GM12891 (cell line): Measurements from ENCODE around the gene TMED10.
A peak's percentile ranks its signal among the peaks of the same experiment; 100 is the strongest.

Source experiments
- DNase-seq: peaks from one replicate; pipeline ENCODE4 v3.0.0; 2011; ENCODE audit warnings: low spot score; ENCODE audit not compliant: insufficient read length
- FAIRE-seq: peaks from 2 replicates; lab custom pipeline; 2011; peaks lifted over from hg19 to GRCh38; lab: Jason Lieb, UNC
- PAX5 ChIP-seq: IDR thresholded peaks from 2 replicates; pipeline ENCODE4 v1.6.1; 2011; ENCODE audit warnings: low read length, moderate library complexity, mild to moderate bottlenecking; ENCODE audit not compliant: insufficient read depth, severe bottlenecking
- POLR2A ChIP-seq: IDR thresholded peaks from 2 replicates; pipeline ENCODE4 v1.6.1; 2011; ENCODE audit warnings: low read depth, low read length, control low read depth
- POLR2AphosphoS5 ChIP-seq: IDR thresholded peaks from 2 replicates; pipeline ENCODE4 v1.6.1; 2011; ENCODE audit warnings: low read depth, low read length, control low read depth
- POU2F2 ChIP-seq: IDR thresholded peaks from 2 replicates; pipeline ENCODE4 v1.6.1; 2011; ENCODE audit warnings: low read depth, mild to moderate bottlenecking, control low read depth, low read length, moderate library complexity
- SPI1 ChIP-seq: IDR thresholded peaks from 2 replicates; pipeline ENCODE4 v1.6.1; 2011; ENCODE audit warnings: low read depth, low read length, control low read depth
- TAF1 ChIP-seq: IDR thresholded peaks from 2 replicates; pipeline ENCODE4 v1.6.1; 2011; ENCODE audit warnings: low read depth, low read length, control low read depth

The TMED10 gene

GRCh38 chr14:75094896-75095295 lies 81.5 kb downstream of the TMED10 start:
- DNase-seq (no peak), FAIRE-seq (no peak)
- TF ChIP-seq POLR2AphosphoS5 (no peak), TAF1 (no peak), POLR2A (no peak), PAX5 (no peak), POU2F2 (no peak), SPI1 (no peak)

- no peak for DNase-seq
Measured at GRCh38 chr14:75092698-75093097, 83.7 kb downstream of the TMED10 start.

GRCh38 chr14:75091251-75091650 lies 85.2 kb downstream of the TMED10 start:
- FAIRE-seq (no peak), DNase-seq (no peak)
- no peak for TF ChIP-seq PAX5
- TF ChIP-seq SPI1, result no peak
- no peak for TF ChIP-seq POU2F2
- no peak for TF ChIP-seq TAF1
- TF ChIP-seq POLR2AphosphoS5, result no peak

More at GRCh38 chr14:75092698-75093097, 83.7 kb downstream of the TMED10 start:
- TF ChIP-seq POLR2A (no peak), SPI1 (no peak), PAX5 (no peak), POU2F2 (no peak), TAF1 (no peak), POLR2AphosphoS5 (no peak)
- no peak for FAIRE-seq

- TF ChIP-seq PAX5 (no peak), POLR2AphosphoS5 (no peak), POU2F2 (no peak), TAF1 (no peak)
- DNase-seq, result no peak
- FAIRE-seq, result no peak
Measured at GRCh38 chr14:75090353-75090752, 86.1 kb downstream of the TMED10 start.

GRCh38 chr14:75088566-75089373 lies 87.6 kb downstream of the TMED10 start:
- FAIRE-seq, result peak; percentile 72
- DNase-seq, result peak; percentile 15

GRCh38 chr14:75088153-75088552 lies 88.3 kb downstream of the TMED10 start:
- DNase-seq (no peak), FAIRE-seq (no peak)
- TF ChIP-seq POU2F2, result no peak
- no peak for TF ChIP-seq POLR2AphosphoS5
- TF ChIP-seq POLR2A, result no peak
- no peak for TF ChIP-seq TAF1
- no peak for TF ChIP-seq PAX5
- no peak for TF ChIP-seq SPI1

More at GRCh38 chr14:75088566-75089373, 87.6 kb downstream of the TMED10 start:
- TF ChIP-seq TAF1, result no peak
- no peak for TF ChIP-seq SPI1
- no peak for TF ChIP-seq POLR2AphosphoS5
- no peak for TF ChIP-seq POLR2A
- TF ChIP-seq POU2F2, result no peak
- no peak for TF ChIP-seq PAX5

- FAIRE-seq, result no peak
- TF ChIP-seq SPI1, result no peak
- no peak for TF ChIP-seq PAX5
Measured at GRCh38 chr14:75084513-75084912, 91.9 kb downstream of the TMED10 start.

GRCh38 chr14:75083271-75083670 lies 93.1 kb downstream of the TMED10 start:
- TF ChIP-seq POLR2AphosphoS5, result no peak
- TF ChIP-seq POU2F2, result no peak
- no peak for TF ChIP-seq POLR2A
- no peak for TF ChIP-seq TAF1
- no peak for TF ChIP-seq SPI1
- TF ChIP-seq PAX5, result no peak
- no peak for FAIRE-seq
- DNase-seq, result no peak

More at GRCh38 chr14:75084513-75084912, 91.9 kb downstream of the TMED10 start:
- DNase-seq, result no peak

GRCh38 chr14:75081660-75082229 lies 94.7 kb downstream of the TMED10 start:
- FAIRE-seq (no peak), DNase-seq (no peak)
- no peak for TF ChIP-seq POLR2AphosphoS5
- TF ChIP-seq TAF1, result no peak
- no peak for TF ChIP-seq POLR2A
- TF ChIP-seq PAX5, result no peak
- TF ChIP-seq POU2F2, result no peak
- no peak for TF ChIP-seq SPI1
